HepG2 (cell line): ENCODE data around the gene U2SURP. TPM values are rescaled to one million over a fixed set of nuclear protein-coding genes. Genes with fewer than 3 reads are reported as not detected.

Source experiments
- MAZ ChIP-seq, 2 experiments: sonication (generic) in 1 of 2; formaldehyde crosslinking in 1 of 2; IDR thresholded peaks; 2 replicates each; pipeline versions ENCODE4 v1.5.0 to v1.6.1; 2012 to 2020; ENCODE audit warnings: low read depth in 2 of 2, mild to moderate bottlenecking in 2 of 2, borderline replicate concordance in 1 of 2, improper control_type of control experiment in 1 of 2, low read length in 1 of 2, missing genetic modification reagents in 1 of 2, moderate library complexity in 1 of 2
- MTA1 ChIP-seq: sonication (generic); formaldehyde crosslinking; IDR thresholded peaks from 2 replicates; pipeline ENCODE4 v1.4.0; 2020; ENCODE audit warnings: missing genetic modification reagents, mild to moderate bottlenecking, borderline replicate concordance
- MXD3 ChIP-seq: IDR thresholded peaks from 2 replicates; pipeline ENCODE4 v1.6.1; 2016; ENCODE audit warnings: mild to moderate bottlenecking, missing biosample characterization, missing genetic modification reagents
- MYPOP ChIP-seq: sonication (generic); formaldehyde crosslinking; IDR thresholded peaks from 2 replicates; pipeline ENCODE4 v1.8.1; 2023; ENCODE audit warnings: mild to moderate bottlenecking, moderate library complexity, missing genetic modification reagents
- NFIB ChIP-seq: sonication (generic); formaldehyde crosslinking; IDR thresholded peaks from 2 replicates; pipeline ENCODE4 v1.9.0; 2021; ENCODE audit warnings: missing genetic modification reagents, mild to moderate bottlenecking, borderline replicate concordance
- PHF8 ChIP-seq: sonication (generic); formaldehyde crosslinking; IDR thresholded peaks from 2 replicates; pipeline ENCODE4 v1.5.0; 2020; ENCODE audit warnings: missing genetic modification reagents
- SPEN ChIP-seq: sonication (generic); formaldehyde crosslinking; IDR thresholded peaks from 2 replicates; pipeline ENCODE4 v1.5.1; 2020; ENCODE audit warnings: low read depth, mild to moderate bottlenecking, missing genetic modification reagents
- ZFP91 ChIP-seq: sonication (generic); formaldehyde crosslinking; IDR thresholded peaks from 2 replicates; pipeline ENCODE4 v1.9.0; 2022; ENCODE audit warnings: missing genetic modification reagents, mild to moderate bottlenecking, borderline replicate concordance
- ZMAT3 ChIP-seq: sonication (generic); formaldehyde crosslinking; conservative IDR thresholded peaks from 2 replicates; pipeline ENCODE4 v1.7.0; 2021; ENCODE audit warnings: missing genetic modification reagents
- ZNF225 ChIP-seq: sonication (generic); formaldehyde crosslinking; IDR thresholded peaks from 2 replicates; pipeline ENCODE4 v1.4.0; 2020; ENCODE audit warnings: mild to moderate bottlenecking, missing genetic modification reagents
- ZNF274 ChIP-seq: sonication (generic); formaldehyde crosslinking; IDR thresholded peaks from 2 replicates; pipeline ENCODE4 v1.5.1; 2020; ENCODE audit warnings: mild to moderate bottlenecking, missing genetic modification reagents
- ZNF430 ChIP-seq: sonication (generic); formaldehyde crosslinking; IDR thresholded peaks from 2 replicates; pipeline ENCODE4 v1.9.0; 2021; ENCODE audit warnings: mild to moderate bottlenecking, missing genetic modification reagents
- ZNF496 ChIP-seq: sonication (generic); formaldehyde crosslinking; IDR thresholded peaks from 2 replicates; pipeline ENCODE4 v1.8.1; 2023; ENCODE audit warnings: mild to moderate bottlenecking, moderate library complexity, missing genetic modification reagents; ENCODE audit not compliant: insufficient replicate concordance
- ZNF557 ChIP-seq: sonication (generic); formaldehyde crosslinking; IDR thresholded peaks from 2 replicates; pipeline ENCODE4 v1.4.0; 2020; ENCODE audit warnings: missing genetic modification reagents
- ZNF615 ChIP-seq: sonication (generic); formaldehyde crosslinking; IDR thresholded peaks from 2 replicates; pipeline ENCODE4 v1.5.0; 2020; ENCODE audit warnings: mild to moderate bottlenecking, missing genetic modification reagents, borderline replicate concordance
- polyA plus RNA-seq, 8 experiments: library from polyadenylated mRNA; depleted of rRNA in 3 of 8; stranded (reverse) in 7 of 8; unstranded in 1 of 8; fragments of >200 nt; fragmentation: Illumina TruSeq in 4 of 8; extraction: Trizol in 4 of 8; gene quantifications; 2 replicates each; pipeline versions ENCODE4 v1.2.1 to v1.2.3, GENCODE V29; 2011 to 2016; ENCODE audit warnings: low read depth in 4 of 8, missing spikeins in 1 of 8, mixed read lengths in 1 of 8; ENCODE audit not compliant: insufficient read depth in 1 of 8
- total RNA-seq, 5 experiments: library from RNA; depleted of rRNA; stranded (reverse); fragments of >200 nt; fragmentation: Illumina TruSeq; extraction: Trizol; gene quantifications; 2 replicates each; pipeline ENCODE4 v1.2.3, GENCODE V29; 2016; ENCODE audit warnings: low read depth in 1 of 5
- TF ChIP-seq, protein P1 (sequence below): sonication (generic); formaldehyde crosslinking; IDR thresholded peaks from 2 replicates; pipeline ENCODE4 v1.8.0; 2022; ENCODE audit warnings: missing genetic modification reagents, mild to moderate bottlenecking, borderline replicate concordance
- TF ChIP-seq, protein P2 (sequence below): sonication (generic); formaldehyde crosslinking; IDR thresholded peaks from 2 replicates; pipeline ENCODE4 v1.5.0; 2020; ENCODE audit warnings: missing genetic modification reagents
- TF ChIP-seq, protein P3 (sequence below): sonication (generic); formaldehyde crosslinking; IDR thresholded peaks from 2 replicates; pipeline ENCODE4 v1.5.0; 2020; ENCODE audit warnings: mild to moderate bottlenecking, missing genetic modification reagents, borderline replicate concordance

U2SURP gene
- total and polyA plus RNA-seq, 2 of the 13 experiments (the other 11 are each of a cell fraction or from before 2014, with no cell fraction given): 55.9 to 173 TPM

DNA sequence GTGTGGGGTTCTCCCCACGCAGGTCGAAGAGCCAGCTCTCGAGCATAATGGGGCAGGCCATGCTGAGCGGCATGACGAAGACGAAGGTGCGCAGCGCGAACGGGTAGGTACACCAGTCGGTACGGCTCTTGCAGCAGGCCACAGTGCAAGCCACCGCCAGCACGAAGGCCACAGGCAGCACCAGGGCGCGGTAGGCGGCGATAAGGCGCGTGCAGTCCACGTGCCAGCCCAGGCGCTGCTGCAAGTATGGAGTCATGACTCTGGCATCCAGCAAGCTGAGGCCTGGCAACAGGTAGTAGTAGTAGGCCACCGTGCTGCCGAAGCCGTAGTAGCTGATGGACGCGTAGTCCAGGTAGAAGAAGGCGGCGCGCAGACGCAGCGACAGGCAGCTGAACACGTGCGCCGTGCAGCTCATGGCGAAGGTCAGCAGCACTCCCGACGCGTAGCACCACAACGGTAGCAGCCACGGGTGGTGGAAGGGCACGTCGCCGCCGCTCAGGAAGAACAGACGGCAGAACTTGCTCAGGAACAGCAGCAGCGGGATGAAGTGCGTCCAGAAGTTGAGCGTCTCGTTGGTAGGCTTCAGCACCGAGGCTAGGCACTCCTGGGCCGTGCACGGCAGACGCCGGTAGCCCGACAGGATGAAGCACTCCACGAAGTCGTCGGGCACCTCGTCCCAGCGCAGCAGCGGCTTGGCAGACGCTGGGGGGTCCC is 38.7 kb upstream of the U2SURP start (continued):
- TF ChIP-seq NFIB (CRISPR knock-in tag) (no peak), ZFP91 (CRISPR knock-in tag) (peak; percentile 53; the same call in 1 of the 2 replicates), MXD3 (CRISPR knock-in tag) (no peak), MTA1 (CRISPR knock-in tag) (no peak; the same call in 1 of the 2 replicates), MAZ (IDR thresholded peaks at IDR 0.05; ENCODE audit: borderline replicate concordance, low read depth, low read length) (no peak), MAZ (CRISPR knock-in tag; IDR thresholded peaks at IDR 0.05; ENCODE audit: low read depth) (peak; percentile 73; the same call in 1 of the 2 replicates), ZMAT3 (CRISPR knock-in tag) (peak; percentile 66), ZNF615 (CRISPR knock-in tag) (no peak), ZNF430 (CRISPR knock-in tag) (peak; percentile 82), ZNF557 (CRISPR knock-in tag) (0 out of 2 replicates have a peak, but pooled peaks have one; percentile 17), MYPOP (CRISPR knock-in tag) (0 out of 2 replicates have a peak, but pooled peaks have one; percentile 54), ZNF225 (peak; percentile 73; the same call in 1 of the 2 replicates), SPEN (CRISPR knock-in tag) (peak; percentile 79), ZNF274 (CRISPR knock-in tag) (peak; percentile 79; the same call in 1 of the 2 replicates), ZNF496 (CRISPR knock-in tag) (no peak), PHF8 (CRISPR knock-in tag) (peak; percentile 59)
- TF ChIP-seq, protein P1, sequence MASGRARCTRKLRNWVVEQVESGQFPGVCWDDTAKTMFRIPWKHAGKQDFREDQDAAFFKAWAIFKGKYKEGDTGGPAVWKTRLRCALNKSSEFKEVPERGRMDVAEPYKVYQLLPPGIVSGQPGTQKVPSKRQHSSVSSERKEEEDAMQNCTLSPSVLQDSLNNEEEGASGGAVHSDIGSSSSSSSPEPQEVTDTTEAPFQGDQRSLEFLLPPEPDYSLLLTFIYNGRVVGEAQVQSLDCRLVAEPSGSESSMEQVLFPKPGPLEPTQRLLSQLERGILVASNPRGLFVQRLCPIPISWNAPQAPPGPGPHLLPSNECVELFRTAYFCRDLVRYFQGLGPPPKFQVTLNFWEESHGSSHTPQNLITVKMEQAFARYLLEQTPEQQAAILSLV (CRISPR knock-in tag): peak; percentile 73
- TF ChIP-seq, protein P2, sequence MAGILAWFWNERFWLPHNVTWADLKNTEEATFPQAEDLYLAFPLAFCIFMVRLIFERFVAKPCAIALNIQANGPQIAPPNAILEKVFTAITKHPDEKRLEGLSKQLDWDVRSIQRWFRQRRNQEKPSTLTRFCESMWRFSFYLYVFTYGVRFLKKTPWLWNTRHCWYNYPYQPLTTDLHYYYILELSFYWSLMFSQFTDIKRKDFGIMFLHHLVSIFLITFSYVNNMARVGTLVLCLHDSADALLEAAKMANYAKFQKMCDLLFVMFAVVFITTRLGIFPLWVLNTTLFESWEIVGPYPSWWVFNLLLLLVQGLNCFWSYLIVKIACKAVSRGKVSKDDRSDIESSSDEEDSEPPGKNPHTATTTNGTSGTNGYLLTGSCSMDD (CRISPR knock-in tag): no peak
- TF ChIP-seq, protein P3, sequence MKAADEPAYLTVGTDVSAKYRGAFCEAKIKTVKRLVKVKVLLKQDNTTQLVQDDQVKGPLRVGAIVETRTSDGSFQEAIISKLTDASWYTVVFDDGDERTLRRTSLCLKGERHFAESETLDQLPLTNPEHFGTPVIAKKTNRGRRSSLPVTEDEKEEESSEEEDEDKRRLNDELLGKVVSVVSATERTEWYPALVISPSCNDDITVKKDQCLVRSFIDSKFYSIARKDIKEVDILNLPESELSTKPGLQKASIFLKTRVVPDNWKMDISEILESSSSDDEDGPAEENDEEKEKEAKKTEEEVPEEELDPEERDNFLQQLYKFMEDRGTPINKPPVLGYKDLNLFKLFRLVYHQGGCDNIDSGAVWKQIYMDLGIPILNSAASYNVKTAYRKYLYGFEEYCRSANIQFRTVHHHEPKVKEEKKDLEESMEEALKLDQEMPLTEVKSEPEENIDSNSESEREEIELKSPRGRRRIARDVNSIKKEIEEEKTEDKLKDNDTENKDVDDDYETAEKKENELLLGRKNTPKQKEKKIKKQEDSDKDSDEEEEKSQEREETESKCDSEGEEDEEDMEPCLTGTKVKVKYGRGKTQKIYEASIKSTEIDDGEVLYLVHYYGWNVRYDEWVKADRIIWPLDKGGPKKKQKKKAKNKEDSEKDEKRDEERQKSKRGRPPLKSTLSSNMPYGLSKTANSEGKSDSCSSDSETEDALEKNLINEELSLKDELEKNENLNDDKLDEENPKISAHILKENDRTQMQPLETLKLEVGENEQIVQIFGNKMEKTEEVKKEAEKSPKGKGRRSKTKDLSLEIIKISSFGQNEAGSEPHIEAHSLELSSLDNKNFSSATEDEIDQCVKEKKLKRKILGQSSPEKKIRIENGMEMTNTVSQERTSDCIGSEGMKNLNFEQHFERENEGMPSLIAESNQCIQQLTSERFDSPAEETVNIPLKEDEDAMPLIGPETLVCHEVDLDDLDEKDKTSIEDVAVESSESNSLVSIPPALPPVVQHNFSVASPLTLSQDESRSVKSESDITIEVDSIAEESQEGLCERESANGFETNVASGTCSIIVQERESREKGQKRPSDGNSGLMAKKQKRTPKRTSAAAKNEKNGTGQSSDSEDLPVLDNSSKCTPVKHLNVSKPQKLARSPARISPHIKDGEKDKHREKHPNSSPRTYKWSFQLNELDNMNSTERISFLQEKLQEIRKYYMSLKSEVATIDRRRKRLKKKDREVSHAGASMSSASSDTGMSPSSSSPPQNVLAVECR (CRISPR knock-in tag): peak; percentile 39; the same call in 1 of the 2 replicates
